ENCODE measurements around the gene MAPKAPK2. TPM values are rescaled to one million over a fixed set of nuclear protein-coding genes. Genes with fewer than 3 reads are reported as not detected.

The MAPKAPK2 gene
- polyA plus RNA-seq, 1 donor (not counting 4 experiments of a cell fraction or from before 2014, with no cell fraction given), result 41.5 TPM

- dilution Hi-C loops (cut with MboI; ENCODE audit: extremely low pct_ligation_motif_present, low sequenced_read_pairs), result no loop called here
- TF ChIP-seq CTCF (optimal IDR thresholded peaks at IDR 0.05 in 1 of 3, IDR thresholded peaks at IDR 0.05 in 1 of 3, conservative IDR thresholded peaks at IDR 0.05 in 1 of 3; ENCODE audit: extremely low read depth in 1 of 3, insufficient read depth in 2 of 3, low read length in 3 of 3), result no peak
- no peak for TF ChIP-seq EZH2 (IDR thresholded peaks at IDR 0.05; ENCODE audit: low read length)
- no peaks in the 10 kb centered on the region for H3K27me3 ChIP-seq (ENCODE audit: control insufficient read depth, extremely low read depth, insufficient read depth, low read length)
- no peaks in the 10 kb centered on the region for H3K9me3 ChIP-seq (ENCODE audit: control insufficient read depth, low read depth, low read length)
- H3K36me3 ChIP-seq (ENCODE audit: control insufficient read depth in 2 of 2, extremely low read depth in 1 of 2, insufficient read depth in 2 of 2, low read length in 2 of 2), result peaks cover 0 to 3% of the 10 kb centered on the region in 2 experiments
- H3K27ac ChIP-seq (ENCODE audit: control insufficient read depth, insufficient read depth, low read length), result peak overlapping the region; percentile 72
- FAIRE-seq (no peak), DNase-seq (ENCODE audit: low read depth, low spot score) (no peak)
- no peak overlapping the region for H2AFZ ChIP-seq (ENCODE audit: control insufficient read depth, low read length)
- peaks cover 92% of the 10 kb centered on the region for H3K79me2 ChIP-seq (ENCODE audit: control insufficient read depth, insufficient read depth, low read length)
- no peak overlapping the region for H3K9ac ChIP-seq (ENCODE audit: control insufficient read depth, extremely low read depth, insufficient read depth, low read length)
- H4K20me1 ChIP-seq (ENCODE audit: control insufficient read depth, extremely low read depth, insufficient read depth, low read length), result peaks cover 35% of the 10 kb centered on the region
- peaks cover 60% of the 10 kb centered on the region for H3K4me1 ChIP-seq (ENCODE audit: control insufficient read depth, extremely low read depth, insufficient read depth, low read length)
- peaks cover 9% of the 10 kb centered on the region for H3K9me1 ChIP-seq (ENCODE audit: control insufficient read depth, extremely low read depth, insufficient read depth, low read length)
- H3K4me2 ChIP-seq (ENCODE audit: control insufficient read depth, extremely low read depth, insufficient read depth, low read depth, low read length), result peak overlapping the region; percentile 56
- H3K4me3 ChIP-seq (ENCODE audit: control insufficient read depth in 2 of 3, extremely low read depth in 1 of 3, insufficient read depth in 2 of 3, low read depth in 1 of 3, low read length in 3 of 3), result no peak overlapping the region
Measured at GRCh38 chr1:206709322-206709721, 24.6 kb downstream of the MAPKAPK2 start.

- H2AFZ ChIP-seq (ENCODE audit: control insufficient read depth, low read length), result no peak overlapping the region
- H3K9ac ChIP-seq (ENCODE audit: control insufficient read depth, extremely low read depth, insufficient read depth, low read length), result peak overlapping the region; percentile 39
- no peak overlapping the region for H3K4me3 ChIP-seq (ENCODE audit: control insufficient read depth in 2 of 3, extremely low read depth in 1 of 3, insufficient read depth in 2 of 3, low read depth in 1 of 3, low read length in 3 of 3)
- peaks cover 11% of the 10 kb centered on the region for H3K9me1 ChIP-seq (ENCODE audit: control insufficient read depth, extremely low read depth, insufficient read depth, low read length)
- peaks cover 32% of the 10 kb centered on the region for H4K20me1 ChIP-seq (ENCODE audit: control insufficient read depth, extremely low read depth, insufficient read depth, low read length)
- no peaks in the 10 kb centered on the region for H3K9me3 ChIP-seq (ENCODE audit: control insufficient read depth, low read depth, low read length)
- peak overlapping the region; percentile 72 for H3K27ac ChIP-seq (ENCODE audit: control insufficient read depth, insufficient read depth, low read length)
- no peaks in the 10 kb centered on the region for H3K27me3 ChIP-seq (ENCODE audit: control insufficient read depth, extremely low read depth, insufficient read depth, low read length)
- peak overlapping the region; percentile 56 for H3K4me2 ChIP-seq (ENCODE audit: control insufficient read depth, extremely low read depth, insufficient read depth, low read depth, low read length)
- H3K4me1 ChIP-seq (ENCODE audit: control insufficient read depth, extremely low read depth, insufficient read depth, low read length), result peaks cover 59% of the 10 kb centered on the region
- FAIRE-seq (peak; percentile 81), DNase-seq (ENCODE audit: low read depth, low spot score) (peak; percentile 86)
- dilution Hi-C loops (cut with MboI; ENCODE audit: extremely low pct_ligation_motif_present, low sequenced_read_pairs), result no loop called here
- H3K36me3 ChIP-seq (ENCODE audit: control insufficient read depth in 2 of 2, extremely low read depth in 1 of 2, insufficient read depth in 2 of 2, low read length in 2 of 2), result peaks cover 0 to 3% of the 10 kb centered on the region in 2 experiments
- TF ChIP-seq EZH2 (IDR thresholded peaks at IDR 0.05; ENCODE audit: low read length) (no peak), CTCF (optimal IDR thresholded peaks at IDR 0.05 in 1 of 3, IDR thresholded peaks at IDR 0.05 in 1 of 3, conservative IDR thresholded peaks at IDR 0.05 in 1 of 3; ENCODE audit: extremely low read depth in 1 of 3, insufficient read depth in 2 of 3, low read length in 3 of 3) (no peak)
- H3K79me2 ChIP-seq (ENCODE audit: control insufficient read depth, insufficient read depth, low read length), result peaks cover 91% of the 10 kb centered on the region
Measured at GRCh38 chr1:206709772-206710459, 25.2 kb downstream of the MAPKAPK2 start.
